ENCODE results near the gene RHPN2. TPM values are rescaled to one million over a fixed set of nuclear protein-coding genes. Genes with fewer than 3 reads are reported as not detected.
"Not testable (repeated sequence)": the region's sequence is repeated elsewhere in the genome, so short reads cannot be mapped to it uniquely, and the experiment has no call there.

RHPN2 gene
- total and polyA plus RNA-seq, 7 donors: 0.16 to 1.1 (median 0.57) TPM

GRCh38 chr19:33047422-33047821, 17.3 kb downstream of the RHPN2 start:
- WGBS, 3 donors: 77 to 85% (median 81%) methylated on average over 8 of the region's 8 CpGs
- intact Hi-C loops (cut with DNase I): no loop called here

DNA sequence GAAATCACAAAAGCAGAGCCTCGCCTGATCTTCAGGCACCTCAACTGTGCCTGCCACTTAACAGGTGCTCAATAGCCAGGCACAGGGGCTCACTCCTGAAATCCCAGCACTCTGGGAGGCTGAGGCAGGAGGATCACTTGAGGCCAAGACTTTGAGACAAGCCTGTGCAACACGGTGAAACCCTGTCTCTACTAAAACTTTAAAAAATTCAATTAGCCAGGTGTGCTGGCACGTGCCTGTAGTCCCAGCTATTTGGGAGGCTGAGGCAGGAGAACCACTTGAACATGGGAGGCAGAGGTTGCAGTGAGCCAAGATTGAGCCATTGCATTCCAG, 22.9 kb downstream of the RHPN2 start:
- H3K27ac ChIP-seq; H3K9me3 ChIP-seq; H3K36me3 ChIP-seq (ENCODE audit: insufficient read depth in 1 of 2, low read depth in 1 of 2); intact Hi-C loops (cut with DNase I); H3K4me3 ChIP-seq; DNase-seq; ATAC-seq; H3K4me1 ChIP-seq; H3K27me3 ChIP-seq (ENCODE audit: insufficient read depth in 3 of 3, low read length in 2 of 3): not testable (repeated sequence)
- 80 to 85% (median 82%) methylated on average over 3 of the region's 3 CpGs for WGBS, 3 donors

More at GRCh38 chr19:33047422-33047821, 17.3 kb downstream of the RHPN2 start:
- H3K9me3 ChIP-seq: no peaks in the 10 kb centered on the region
- H3K36me3 ChIP-seq (ENCODE audit: insufficient read depth in 1 of 2, low read depth in 1 of 2): no peaks in the 10 kb centered on the region
- DNase-seq: no peak
- no peaks in the 10 kb centered on the region for H3K4me1 ChIP-seq
- no peak overlapping the region for H3K4me3 ChIP-seq
- no peak overlapping the region for H3K27ac ChIP-seq
- ATAC-seq: no peak
- TF ChIP-seq CTCF (IDR thresholded peaks at IDR 0.05): no peak
- peaks cover 0 to 4% (median 0%) of the 10 kb centered on the region in 3 donors for H3K27me3 ChIP-seq (ENCODE audit: insufficient read depth in 3 of 3, low read length in 2 of 3)

DNA sequence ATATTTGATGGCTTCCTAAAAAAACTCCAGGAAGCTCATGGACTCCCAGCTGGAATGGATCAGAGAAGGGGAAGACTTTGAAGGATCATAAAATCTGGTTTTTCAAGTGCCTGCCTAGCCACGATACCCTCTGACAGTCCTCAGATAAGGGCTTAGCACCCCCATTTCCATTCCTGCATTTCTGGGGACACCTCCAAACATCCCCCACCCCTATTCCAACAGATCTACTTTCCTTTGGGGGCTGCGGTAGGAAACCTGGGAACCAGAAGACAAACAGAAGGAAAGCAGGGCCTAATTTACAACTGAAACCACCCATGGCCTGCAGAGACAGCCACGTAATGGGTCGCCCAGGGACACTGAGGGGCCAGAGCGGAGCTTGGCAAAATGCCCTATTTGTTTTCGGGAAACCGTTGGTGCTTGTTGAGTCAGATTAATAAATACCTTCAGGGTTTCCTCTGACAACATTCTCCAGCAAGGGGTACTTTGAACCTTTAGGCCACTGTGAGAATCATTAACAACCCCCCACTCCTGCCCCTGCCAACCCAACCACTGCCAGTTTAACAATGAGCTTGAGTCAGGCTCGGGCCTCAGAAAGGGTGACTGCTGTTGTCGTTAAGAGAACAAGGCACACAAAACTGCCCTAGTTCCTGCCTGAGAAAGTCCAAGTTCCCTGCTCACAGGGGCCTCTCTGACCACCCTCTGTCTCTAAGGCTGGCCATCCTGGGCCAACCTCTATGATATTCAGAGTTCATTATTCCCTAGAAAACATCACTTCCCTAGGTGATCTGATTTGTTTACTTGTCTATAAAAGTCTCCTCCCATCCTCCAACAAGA, 23.5 kb downstream of the RHPN2 start:
- Histone ChIP-seq H3K4me1 (no peaks in the 10 kb centered on the region), H3K9me3 (no peaks in the 10 kb centered on the region), H3K4me3 (no peak overlapping the region), H3K27ac (no peak overlapping the region), H3K27me3 (ENCODE audit: insufficient read depth in 3 of 3, low read length in 2 of 3) (no peaks in the 10 kb centered on the region), H3K36me3 (ENCODE audit: insufficient read depth in 1 of 2, low read depth in 1 of 2) (no peaks in the 10 kb centered on the region)
- TF ChIP-seq CTCF (IDR thresholded peaks at IDR 0.05): no peak
- ATAC-seq (no peak), DNase-seq (peak in 1 of 2 donors; percentile 57)
- intact Hi-C loops (cut with DNase I): no loop called here
- WGBS, 3 donors: 45 to 59% (median 46%) methylated on average over 9 of the region's 9 CpGs

DNA sequence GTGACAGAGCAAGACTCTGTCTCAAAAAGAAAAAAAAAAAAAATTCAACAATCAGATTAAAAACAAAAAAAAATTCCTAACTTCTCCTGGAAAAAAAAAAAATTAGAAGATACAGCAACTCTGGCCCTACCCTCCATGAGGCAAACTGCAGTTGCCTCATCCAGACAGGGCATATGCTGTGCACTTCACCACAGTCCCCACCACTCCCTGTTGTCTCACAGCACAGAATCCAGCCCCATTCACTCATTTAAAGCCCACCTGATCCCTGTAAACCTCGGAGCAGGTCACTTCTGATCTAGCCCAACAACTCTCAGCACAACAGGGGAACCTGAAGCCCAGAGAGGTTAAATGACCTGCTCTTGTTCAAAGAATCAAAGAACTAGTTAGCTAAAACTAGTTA, 24.9 kb downstream of the RHPN2 start:
- intact Hi-C loops (cut with DNase I): no loop called here
- Histone ChIP-seq H3K27ac (no peak overlapping the region), H3K9me3 (no peaks in the 10 kb centered on the region), H3K4me3 (no peak overlapping the region), H3K36me3 (ENCODE audit: insufficient read depth in 1 of 2, low read depth in 1 of 2) (no peaks in the 10 kb centered on the region), H3K4me1 (no peaks in the 10 kb centered on the region), H3K27me3 (ENCODE audit: insufficient read depth in 3 of 3, low read length in 2 of 3) (no peaks in the 10 kb centered on the region)
- no peak for DNase-seq
- no peak for TF ChIP-seq CTCF (IDR thresholded peaks at IDR 0.05)
- WGBS, 3 donors: 88 to 100% (median 89%) methylated on average over 1 of the region's 1 CpG
- no peak for ATAC-seq

GRCh38 chr19:33039108-33039599, 25.5 kb downstream of the RHPN2 start:
- no peak overlapping the region for H3K4me3 ChIP-seq
- no peak overlapping the region for H3K27ac ChIP-seq
- intact Hi-C loops (cut with DNase I): no loop called here
- ATAC-seq (no peak), DNase-seq (no peak)
- TF ChIP-seq CTCF (IDR thresholded peaks at IDR 0.05): no peak
- no peaks in the 10 kb centered on the region for H3K9me3 ChIP-seq
- H3K36me3 ChIP-seq (ENCODE audit: insufficient read depth in 1 of 2, low read depth in 1 of 2): no peaks in the 10 kb centered on the region
- WGBS, 3 donors: 80 to 84% (median 82%) methylated on average over 10 of the region's 10 CpGs
- H3K4me1 ChIP-seq: no peaks in the 10 kb centered on the region
- H3K27me3 ChIP-seq (ENCODE audit: insufficient read depth in 3 of 3, low read length in 2 of 3): no peaks in the 10 kb centered on the region

DNA sequence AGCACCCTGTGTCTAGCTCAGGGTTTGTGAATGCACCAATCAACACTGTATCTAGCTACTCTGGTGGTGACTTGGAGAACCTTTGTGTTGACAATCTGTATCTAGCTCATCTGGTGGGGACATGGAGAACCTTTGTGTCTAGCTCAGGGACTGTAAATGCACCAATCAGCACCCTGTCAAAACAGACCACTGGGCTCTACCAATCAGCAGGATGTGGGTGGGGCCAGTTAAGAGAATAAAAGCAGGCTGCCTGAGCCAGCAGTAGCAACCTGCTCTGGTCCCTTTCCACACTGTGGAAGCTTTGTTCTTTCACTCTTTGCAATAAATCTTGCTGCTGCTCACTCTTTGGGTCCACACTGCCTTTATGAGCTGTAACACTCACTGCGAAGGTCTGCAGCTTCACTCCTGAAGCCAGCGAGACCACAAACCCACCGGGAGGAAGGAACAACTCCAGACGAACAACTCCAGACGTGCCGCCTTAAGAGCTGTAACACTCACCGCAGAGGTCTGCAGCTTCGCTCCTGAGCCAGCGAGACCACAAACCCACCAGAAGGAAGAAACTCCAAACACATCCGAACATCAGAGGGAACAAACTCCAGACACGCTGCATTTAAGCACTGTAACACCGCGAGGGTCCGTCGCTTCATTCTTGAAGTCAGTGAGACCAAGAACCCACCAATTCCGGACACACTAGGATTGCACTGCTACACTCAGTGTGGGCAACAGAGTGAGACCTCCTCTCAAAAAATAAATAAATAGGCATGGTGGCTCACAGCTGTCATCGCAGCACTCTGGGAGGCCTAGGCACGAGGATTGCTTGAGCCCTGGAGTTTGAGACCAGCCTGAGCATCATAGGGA, 27.3 kb downstream of the RHPN2 start:
- H3K27me3 ChIP-seq (ENCODE audit: insufficient read depth in 3 of 3, low read length in 2 of 3); H3K9me3 ChIP-seq; H3K36me3 ChIP-seq (ENCODE audit: insufficient read depth in 1 of 2, low read depth in 1 of 2); DNase-seq; intact Hi-C loops (cut with DNase I); H3K4me1 ChIP-seq; ATAC-seq; H3K4me3 ChIP-seq; H3K27ac ChIP-seq: not testable (repeated sequence)
- WGBS, 3 donors: 69 to 83% (median 81%) methylated on average over 18 of the region's 18 CpGs

DNA sequence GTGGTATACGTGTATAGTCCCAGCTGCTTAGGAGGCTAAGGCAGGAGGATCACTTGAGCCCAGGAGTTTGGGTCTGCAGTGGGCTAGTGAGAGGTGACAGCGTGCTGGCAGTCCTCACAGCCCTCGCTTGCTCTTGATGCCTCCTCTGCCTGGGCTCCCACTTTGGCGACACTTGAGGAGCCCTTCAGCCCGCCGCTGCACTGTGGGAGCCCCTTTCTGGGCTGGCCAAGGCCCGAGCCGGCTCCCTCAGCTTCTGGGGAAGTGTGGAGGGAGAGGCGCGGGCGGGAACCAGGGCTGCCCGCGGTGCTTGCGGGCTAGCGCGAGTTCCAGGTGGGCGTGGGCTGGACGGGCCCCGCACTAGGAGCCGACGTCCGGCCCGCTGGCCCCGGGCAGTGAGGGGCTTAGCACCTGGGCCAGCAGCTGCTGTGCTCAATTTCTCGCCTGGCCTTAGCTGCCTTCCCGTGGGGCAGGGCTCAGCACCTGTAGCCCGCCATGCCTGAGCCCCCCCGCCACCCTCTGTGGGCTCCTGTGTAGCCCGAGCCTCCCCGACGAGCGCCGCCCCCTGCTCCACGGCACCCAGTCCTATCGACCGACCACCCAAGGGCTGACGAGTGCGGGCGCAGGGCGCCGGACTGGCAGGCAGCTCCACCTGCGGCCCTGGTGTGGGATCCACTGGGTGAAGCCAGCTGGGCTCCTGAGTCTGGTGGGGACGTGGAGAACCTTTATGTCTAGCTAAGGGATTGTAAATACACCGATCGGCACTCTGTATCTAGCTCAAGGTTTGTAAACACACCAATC, 28.1 kb downstream of the RHPN2 start:
- intact Hi-C loops (cut with DNase I); H3K27ac ChIP-seq; H3K36me3 ChIP-seq (ENCODE audit: insufficient read depth in 1 of 2, low read depth in 1 of 2); H3K4me1 ChIP-seq; H3K9me3 ChIP-seq; H3K4me3 ChIP-seq; H3K27me3 ChIP-seq (ENCODE audit: insufficient read depth in 3 of 3, low read length in 2 of 3); ATAC-seq; DNase-seq: not testable (repeated sequence)
- WGBS, 3 donors: 90 to 94% (median 91%) methylated on average over 43 to 45 of the region's 45 CpGs
